CD1c-positive myeloid dendritic cell (primary cell): ENCODE data around the gene RPTOR.
"Not testable (repeated sequence)": the region's sequence is repeated elsewhere in the genome, so short reads cannot be mapped to it uniquely, and the experiment has no call there.

Source experiments
- DNase-seq: peaks from one replicate; pipeline ENCODE4 v3.0.0-alpha.2; 2016; ENCODE audit errors: extremely low spot score

RPTOR gene

DNA sequence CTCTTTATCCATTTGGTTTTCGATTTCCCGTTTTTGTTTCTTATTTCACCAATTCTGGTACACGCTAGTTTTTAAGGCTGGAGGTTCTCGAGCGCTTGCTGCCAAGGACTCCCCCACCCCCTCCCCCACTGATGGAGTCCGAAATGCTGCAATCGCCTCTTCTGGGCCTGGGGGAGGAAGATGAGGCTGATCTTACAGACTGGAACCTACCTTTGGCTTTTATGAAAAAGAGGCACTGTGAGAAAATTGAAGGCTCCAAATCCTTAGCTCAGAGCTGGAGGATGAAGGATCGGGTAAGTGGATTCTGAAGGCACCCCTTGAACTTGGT, 825 bp downstream of the RPTOR start:
- no peak for DNase-seq

DNA sequence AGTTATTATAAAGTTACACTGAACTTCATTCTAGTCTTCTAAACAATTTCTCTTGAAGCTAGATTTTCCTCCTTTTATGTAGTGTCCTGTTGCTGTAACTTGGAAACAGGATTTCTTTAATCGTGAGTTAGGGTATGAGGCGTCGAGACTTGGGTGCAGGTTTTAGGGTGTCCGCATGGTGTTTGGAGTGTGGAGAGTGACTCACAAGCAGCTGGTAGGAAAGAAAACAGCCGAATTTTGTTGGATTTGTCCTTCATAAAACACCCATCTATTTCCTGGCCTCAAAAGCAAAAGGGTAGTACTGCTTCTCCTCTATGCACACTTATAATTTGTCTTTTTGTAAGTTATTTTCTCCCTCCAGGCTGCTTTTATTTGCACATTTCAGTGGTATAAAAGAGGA, 1.6 kb downstream of the RPTOR start:
- no peak for DNase-seq

DNA sequence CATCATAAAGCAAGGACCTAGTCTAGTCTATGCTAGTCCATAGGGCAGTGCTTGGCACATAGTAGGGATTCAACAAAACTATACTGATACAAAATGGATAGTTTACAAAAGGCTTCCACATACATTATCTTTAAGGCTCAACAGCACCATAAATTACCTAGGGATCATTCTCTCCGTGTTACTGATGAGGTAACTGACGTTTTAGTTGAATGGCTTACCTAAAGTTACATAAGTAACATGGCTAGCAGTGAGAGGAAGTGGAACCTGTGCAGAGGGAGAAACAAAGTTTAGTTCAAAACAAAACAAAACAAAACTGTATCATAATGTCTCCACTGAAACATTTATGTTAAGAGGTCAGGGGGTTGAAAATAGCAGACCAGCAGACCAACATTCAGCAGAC, 7.9 kb downstream of the RPTOR start:
- DNase-seq, result no peak

DNA sequence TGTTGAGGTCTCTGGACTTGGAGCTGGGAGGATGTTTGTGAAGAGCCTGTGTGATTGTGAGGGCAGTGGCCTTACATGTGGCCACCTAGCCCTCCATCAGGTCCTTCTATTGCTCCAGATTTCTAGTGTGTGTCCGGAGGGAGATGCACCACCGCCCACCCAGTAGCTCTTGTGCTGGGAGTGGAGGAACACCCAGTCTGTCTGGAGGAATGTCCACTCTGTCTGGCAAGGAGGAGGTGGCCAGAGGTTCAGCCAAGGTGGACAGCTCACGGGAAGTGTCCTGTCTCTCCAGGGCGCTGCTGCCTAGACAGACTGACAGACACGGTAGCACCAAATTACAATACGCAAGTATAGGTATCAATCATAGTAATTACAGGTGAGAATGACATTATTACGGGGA, 10.6 kb downstream of the RPTOR start:
- no peak for DNase-seq

DNA sequence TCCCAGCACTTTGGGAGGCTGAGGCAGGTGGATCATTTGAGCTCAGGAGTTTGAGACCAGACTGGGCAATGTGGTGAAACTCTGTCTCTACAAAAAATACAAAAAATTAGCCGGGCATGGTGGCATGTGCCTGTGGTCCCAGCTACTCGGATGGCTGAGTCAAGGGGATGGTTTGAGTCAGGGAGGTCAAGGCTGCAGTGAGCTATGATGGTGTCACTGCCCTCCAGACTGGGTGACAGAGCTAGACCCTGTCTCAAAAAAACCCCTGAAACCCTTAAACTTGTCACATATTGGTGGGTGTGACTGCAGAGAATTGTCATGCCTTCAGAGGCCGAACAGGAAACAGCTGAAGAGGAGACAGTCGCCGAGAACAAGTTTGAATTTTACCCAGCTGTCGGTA, 13.4 kb downstream of the RPTOR start:
- no peak for DNase-seq

DNA sequence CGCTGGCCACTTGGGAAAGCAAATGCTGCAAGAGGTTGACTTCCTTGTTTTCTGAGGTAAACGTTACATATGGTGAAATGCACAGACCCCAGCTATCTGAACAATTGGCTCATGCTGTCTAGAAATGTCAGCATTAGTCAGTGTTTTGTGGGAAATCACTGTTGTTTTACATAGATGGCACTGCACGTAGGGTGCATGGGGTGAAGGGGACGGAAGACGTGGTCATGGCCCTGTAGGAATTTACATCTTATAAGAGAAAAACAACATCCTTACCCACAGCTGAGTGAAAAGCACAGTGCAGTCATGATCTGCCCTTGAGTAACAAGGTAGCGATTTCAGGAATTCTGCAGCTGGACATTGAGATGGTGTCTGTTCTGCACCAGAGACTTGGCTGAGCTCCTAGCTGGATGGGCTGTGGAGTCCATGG, 15.2 kb downstream of the RPTOR start:
- no peak for DNase-seq

DNA sequence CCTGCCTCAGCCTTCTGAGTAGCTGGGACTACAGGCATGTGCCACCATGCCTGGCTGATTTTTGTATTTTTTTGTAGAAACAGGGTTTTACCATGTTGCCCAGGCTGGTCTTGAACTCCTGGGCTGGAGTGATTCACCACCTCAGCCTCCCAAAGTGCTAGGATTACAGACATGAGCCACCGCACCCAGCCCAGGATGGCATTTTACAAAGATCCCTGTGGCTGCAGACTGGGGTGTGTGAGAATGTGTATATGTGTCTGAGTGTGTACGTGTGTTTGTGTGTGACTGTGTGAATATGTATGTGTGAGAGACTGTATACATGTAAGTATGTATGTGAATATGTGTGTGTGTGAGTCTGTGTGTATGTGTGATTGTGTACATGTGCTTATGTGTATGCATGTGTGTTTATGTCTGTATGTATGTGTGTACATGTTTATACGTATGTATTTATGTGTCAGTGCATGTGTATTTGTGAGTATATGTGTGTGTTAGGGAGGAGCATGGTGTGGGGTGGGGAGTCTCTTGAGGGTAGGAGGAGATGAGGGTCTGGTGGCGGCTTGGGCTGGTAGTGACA, 17.0 kb downstream of the RPTOR start:
- no peak for DNase-seq

DNA sequence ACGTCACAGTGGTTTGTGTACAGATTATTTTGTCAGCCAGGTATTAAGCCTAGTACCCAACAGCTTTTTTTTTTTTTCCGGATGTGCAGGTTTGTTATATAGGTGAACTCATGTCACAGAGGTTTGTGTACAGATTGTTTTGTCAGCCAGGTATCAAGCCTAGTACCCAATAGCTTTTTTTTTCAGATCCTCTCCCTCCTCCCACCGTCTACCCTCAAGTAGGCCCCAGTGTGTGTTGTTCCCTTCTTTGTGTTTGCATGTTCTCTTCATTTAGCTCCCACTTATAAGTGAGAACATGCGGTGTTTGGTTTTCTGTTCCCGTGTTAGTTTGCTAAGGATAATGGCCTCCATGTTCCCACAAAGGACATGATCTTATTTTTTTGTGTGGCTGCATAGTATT, 19.9 kb downstream of the RPTOR start:
- no peak for DNase-seq

DNA sequence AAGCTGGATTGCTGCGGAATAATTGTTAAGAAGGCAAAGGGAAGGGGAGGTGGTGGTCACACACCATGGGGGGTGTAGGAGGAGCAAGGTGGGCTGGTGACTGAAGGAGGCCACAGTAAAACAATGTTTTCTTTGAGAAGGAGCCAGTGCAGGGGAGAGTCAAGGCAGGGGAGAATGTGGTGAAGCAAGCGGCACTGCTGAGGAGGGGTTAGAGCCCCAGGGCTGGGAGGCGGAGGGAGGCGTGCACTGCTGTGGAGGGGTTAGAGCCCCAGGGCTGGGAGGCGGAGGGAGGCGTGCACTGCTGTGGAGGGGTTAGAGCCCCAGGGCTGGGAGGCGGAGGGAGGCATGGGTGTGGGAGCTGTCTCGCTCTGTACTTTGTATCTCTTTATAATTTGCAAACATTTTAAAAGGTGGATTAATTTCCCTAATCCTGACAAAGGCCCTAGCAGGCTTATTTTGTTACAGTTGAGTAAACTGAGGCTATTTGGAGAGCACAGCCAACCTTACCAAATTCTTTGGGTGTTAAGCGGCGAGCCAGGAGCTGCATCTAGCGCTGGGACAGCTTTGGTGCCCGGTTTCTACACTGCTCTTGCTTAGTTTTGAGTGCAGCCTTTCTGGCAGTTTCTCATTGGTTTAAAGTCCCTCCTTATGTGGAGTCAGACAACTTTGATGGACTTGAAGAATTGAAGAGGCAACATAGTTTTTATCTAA, 20.9 kb downstream of the RPTOR start:
- no peak for DNase-seq

DNA sequence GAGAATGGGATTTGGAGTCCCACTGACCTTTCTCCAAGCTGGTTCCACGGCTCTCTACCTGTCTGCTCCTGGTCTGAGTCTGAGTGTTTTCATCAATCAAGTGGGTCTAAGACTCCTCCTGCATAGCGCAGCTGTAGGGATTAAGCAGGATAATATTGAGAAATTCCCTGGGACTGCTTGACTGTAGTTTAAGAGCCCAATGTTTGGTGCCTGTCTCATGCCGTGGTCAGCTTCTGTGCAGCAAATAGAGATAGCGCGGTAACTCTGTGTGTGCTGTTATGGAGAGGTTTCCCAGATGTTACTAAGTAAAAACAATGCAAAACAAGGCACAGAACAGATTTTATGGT, 21.4 kb downstream of the RPTOR start:
- no peak for DNase-seq

DNA sequence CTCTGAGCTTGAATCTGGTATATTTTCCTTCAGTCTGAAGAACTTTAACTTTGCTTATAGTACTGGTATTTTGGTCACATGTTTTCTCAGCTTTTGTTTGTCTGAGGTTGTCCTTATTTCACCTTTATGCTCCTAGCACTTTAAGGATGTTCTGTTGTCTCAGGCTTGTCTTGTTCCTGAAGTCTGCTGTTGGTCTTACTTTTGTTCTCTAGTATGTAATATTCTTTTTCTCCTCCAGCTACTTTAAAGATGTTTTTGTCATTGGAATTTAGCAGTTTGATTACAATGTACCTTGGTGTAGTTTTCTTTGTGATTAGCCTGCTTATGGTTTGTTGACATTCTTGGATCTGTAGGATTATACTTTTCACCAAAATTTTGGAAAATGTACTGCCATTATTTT, 23.6 kb downstream of the RPTOR start:
- no peak for DNase-seq

DNA sequence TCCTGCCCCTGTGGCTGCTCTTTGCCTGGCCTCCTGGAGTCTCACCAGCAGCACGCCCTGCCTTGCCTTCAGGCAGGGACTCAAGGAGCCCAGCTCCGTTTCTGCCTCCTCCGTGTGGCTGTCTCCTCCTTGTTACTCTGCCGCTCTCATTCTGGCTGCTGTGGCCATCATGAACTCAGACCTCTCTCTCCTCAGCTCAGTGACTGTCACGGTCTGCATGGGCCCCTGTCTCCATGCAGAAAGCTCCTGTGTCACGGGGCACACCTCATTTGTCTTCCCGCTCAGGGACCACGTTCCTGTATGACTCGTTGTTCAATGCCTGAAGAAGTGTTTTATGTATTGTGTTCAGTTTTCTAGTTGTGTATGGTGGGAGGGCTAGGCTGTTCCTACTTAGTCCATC, 25.3 kb downstream of the RPTOR start:
- no peak for DNase-seq

DNA sequence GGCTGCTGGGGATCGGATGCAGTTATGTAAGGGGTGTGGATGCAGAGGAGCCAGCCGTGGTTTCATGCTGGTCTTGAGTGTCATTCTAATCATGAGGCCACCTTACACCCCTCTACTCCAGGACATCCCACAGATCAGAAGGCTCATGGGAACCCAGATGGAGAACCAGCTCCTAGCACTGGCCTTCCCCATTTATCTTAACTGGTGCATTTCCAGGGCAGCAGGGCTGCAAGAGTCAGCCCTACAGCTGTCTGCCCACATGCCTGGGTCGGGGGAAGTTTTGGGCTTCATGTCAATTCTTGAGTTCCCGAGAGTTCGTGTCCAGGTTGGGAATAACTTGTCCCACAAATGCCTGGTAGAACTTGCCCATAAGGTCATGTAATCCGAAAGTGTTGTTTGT, 29.1 kb downstream of the RPTOR start:
- peak; percentile 79 for DNase-seq

DNA sequence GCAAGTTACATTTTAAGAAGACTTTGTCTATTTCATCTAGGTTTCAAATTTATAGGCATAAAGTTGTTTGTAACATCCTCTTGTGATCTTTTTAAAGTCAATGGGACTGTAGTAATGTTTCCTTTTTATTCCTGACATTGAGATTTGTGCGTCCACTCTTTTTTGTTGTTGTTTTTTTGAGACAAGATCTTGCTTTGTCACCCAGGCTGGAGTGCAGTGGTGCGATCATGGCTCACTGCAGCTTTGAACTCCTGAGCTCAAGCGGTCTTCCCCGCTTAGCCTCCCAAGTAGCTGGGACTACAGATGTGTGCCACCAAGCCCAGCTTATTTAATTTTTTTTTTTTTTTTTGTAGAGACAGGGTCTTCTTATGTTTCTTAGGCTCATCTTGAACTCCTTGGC, 29.9 kb downstream of the RPTOR start:
- no peak for DNase-seq

DNA sequence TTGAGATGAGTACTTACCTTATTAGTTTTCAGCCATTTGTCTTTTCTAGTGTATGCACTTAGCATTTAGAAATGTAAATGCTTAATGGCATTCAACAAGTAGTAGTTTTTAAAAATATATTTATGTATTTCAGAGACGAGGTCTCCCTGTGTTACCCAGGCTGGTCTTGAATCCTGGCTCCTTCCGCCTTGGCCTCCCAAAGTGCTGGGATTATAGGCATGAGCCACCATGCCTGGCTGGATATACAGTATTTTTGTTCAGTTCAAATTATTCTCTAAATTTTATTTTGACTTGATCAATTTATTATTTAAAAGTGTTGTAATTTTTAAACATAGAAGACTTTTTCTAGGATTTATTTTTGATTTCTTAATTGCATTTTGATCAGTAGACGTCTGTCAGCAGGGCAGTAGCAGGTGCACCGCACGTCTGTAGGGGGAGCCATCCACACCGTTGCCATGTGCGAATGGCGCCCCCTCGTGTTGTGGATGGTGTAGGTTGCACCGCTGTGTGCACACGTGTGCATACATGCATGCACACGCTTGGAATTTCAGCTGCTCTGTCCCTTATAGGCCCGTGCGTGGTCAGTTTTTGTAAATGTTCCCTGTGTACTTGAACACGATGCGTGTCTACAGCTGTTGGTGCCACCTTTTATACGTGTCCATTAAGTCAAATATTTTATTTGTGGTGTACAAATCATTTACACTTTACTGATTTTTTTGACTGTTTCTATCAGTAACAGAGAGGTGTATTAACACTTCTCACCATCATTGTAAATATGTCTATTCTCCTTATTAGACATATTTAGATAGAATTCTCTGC, 30.6 kb downstream of the RPTOR start:
- peak; percentile 95 for DNase-seq

DNA sequence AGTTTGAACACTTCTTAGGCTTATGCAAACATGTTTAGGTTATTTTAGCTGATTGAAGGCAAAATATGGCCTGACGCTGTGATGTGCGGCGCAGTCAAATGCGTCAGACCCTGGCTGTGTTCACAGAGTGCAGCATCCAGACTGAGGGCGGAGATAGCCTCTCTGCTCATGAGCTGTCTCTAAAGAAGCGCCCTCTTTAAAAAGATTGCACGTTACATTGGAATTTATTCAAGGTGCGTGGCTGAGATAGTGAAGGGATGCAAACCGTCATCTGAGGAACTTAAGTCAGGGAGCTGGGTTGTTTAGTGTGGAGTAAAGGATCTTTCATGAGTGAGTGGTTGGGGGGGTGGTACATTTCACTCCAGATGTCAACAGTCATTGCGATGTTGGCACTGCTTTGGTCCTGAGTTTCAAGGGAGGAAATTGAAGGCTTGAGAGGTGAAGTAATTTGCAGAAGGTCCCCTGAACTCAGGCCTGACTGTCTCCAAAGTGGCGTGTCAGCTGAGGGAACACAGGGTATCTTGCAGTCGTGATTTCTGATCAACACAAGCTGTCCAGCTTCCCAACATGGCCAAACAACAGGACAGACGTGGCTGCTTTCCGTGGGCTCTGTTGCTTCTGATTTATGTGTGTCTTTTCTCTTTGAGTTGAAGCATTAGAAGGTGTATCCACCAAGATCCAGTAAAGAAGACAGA, 33.4 kb downstream of the RPTOR start:
- DNase-seq, result no peak

DNA sequence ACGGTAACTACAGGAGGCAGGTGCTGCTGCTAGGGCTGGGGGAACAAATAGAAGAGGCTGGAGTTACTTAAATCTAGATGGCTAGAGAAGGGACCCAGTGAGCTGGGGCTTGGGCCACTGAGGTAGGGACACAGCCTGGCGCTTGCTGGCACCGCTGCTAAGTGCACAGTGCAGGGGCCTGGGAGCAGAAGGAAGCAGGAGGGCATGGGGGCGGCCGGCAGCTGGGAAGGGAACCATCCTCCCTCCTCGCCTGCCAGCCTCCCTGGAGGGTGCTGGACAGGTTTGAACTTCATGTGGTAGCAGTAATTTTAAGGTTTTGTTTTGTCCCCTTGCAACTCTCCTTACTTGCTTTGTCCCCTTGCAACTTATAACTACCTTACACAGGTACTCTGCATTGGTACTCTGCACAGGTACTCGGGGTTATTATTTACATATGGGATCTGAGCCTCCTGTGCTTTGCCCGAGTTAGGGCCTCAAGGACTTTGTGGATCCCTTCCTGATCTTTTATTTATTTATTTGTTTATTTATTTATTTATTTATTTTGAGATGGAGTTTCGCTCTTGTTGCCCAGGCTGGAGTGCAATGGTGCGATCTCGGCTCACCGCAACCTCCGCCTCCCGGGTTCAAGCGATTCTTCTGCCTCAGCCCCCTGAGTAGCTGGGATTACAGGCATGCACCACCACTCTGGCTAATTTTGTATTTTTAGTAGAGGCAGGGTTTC, 34.2 kb downstream of the RPTOR start:
- not testable (repeated sequence) for DNase-seq

DNA sequence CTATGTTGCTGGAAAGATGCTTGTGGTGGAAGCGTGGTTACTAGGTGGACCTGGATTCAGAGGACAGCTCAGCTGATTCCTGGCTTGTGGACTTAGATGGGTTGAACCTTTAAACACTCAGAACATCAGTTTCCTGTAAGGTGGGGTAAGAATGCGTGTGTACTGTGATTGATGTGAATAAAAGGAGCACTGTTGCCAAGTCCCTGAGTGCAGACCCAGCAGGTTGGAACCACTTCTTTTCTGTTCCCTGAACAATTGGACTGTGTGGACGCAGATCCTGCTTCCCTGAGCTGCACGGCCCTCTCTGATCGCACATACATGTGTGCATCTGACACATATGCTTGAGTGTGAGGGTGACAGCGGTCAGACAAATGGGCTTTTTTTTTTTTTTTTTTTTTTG, 37.5 kb downstream of the RPTOR start:
- DNase-seq, result no peak

DNA sequence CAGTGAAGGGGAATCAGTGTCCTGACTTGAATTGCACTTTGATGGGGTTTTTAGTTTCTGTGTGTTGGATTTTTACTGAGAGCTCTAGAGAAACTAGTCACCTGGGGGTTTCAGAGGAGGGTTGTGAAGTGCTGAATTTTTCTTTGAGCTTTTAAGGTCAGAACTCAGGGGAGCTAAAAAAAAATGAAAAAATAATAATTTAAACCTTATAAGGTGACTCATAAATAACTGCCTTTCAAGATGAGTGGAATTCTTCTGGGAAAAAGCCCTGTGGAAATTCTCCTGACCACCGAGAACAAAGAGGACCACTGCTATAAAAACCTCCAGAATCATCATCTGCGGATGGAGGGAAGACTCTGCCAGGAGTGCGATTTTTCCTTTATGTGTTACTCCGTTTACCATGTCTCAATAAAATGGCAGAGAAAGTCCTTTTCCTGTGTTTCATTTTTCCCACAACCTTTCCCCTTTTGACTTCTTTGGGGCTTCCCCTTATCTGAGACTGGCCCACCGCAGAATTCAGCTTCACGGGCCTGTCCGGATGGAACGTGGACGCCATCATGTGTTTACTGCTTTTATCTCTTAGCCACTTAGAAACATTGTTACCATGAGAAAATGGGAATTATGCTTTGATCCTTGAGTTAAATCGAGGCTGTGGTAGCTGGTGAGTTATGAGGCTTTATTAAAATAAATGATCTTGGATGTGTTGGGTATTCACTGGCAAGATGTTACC, 39.7 kb downstream of the RPTOR start:
- DNase-seq, result no peak

DNA sequence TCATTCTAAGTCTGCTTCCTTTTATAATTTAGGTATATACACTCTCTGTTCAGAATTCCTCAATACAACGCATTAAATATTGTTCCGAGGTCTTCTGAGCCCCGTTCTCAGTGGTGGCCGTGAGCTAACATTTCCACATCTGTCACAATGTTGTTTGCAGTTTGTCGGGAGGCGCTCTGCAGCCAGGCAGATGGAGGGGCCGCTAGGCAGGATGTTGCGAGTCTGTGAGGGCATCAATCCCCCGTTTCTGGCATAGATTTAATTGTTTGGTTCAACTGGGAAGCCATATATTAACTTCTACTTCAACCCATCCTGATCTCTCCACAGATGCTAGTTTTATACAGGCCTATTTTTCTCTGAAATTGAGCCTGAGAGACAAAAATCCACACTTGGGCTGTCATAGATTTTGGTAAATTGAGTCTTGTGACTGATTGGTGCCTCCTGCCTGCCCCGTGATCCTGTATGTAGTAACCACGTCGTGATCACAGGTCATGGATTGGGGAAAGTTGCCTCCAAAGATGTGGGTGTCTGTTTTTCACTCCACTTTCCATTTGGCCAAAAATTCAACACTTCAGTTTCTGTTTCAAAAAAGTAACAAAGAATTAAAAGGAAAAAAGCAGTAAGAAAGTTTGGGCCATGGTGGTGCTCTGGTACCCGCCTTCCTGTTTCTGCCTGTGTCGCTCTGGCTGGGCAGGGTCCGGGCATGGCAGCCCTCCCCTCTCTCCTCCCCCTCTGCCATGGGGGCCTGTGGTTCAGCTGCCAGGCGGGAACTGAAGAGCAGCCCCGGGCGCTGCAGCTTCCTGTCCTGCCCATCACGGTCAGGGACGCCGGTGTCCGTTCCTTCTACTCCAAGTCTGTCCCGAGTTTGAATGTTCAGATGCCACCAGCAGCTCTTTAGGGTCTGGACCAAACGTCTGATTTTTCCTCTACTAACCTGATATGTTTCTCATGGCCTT, 41.5 kb downstream of the RPTOR start:
- DNase-seq, result no peak
